ENCODE data around the gene SIRT5.

Gene SIRT5

DNA sequence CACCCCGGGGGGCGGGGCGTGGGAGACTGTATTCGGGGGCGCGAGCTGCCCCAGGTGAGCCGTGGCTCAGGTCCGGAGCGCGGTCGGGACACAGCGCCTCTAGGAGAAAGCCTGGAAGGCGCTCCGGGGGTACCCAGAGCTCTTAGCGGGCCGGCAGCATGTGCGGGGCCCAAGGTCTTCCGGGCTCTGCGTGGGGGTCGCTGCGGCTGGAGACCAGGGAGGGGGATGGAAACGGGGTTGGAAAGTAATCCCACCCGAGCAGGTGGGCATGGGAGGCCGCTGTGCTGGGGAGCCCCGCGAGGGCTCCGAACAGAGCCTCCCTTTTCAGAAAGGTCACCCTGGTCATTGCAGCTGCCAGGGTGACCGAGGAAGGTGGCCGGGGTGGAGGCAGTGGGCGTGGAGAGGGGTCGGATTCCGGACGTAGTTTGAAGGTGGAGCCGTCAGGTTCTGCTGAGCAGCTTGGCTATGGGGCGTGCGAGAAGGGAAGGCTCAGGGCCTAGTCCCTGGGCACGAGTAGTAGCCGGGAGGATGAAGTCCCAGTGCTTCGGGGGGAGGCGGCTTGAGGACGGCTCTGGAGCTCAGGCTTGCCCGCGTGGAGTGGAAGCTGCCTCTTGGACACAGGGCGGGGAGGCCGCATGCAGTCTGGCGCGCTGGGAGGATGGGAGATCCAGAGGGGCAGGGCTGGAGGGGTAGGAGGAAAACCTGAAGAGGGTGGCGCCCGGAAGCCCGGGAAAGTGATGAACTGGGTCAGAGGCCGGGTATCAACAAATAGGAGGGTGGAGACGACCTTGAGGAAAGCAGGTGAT is at the start of gene SIRT5:
TSS of gene SIRT5 (plus strand) at position 31 of the 806 bp plus-strand sequence. CDS start 9,510 bp downstream, outside the sequence.
- Mint-ChIP-seq H3K4me3 (peak within 1 kb of the TSS; percentile 86 to 98), H3K27me3 (no peaks in the 10 kb centered on the region), H3K4me1 (peaks cover 29% of the 10 kb centered on the region), H3K27ac (peak within 1 kb of the TSS; percentile 94 to 99), H3K9me3 (no peaks in the 10 kb centered on the region)
- DNase-seq (peak; percentile 84 to 86), ATAC-seq (peak; percentile 81)

DNA sequence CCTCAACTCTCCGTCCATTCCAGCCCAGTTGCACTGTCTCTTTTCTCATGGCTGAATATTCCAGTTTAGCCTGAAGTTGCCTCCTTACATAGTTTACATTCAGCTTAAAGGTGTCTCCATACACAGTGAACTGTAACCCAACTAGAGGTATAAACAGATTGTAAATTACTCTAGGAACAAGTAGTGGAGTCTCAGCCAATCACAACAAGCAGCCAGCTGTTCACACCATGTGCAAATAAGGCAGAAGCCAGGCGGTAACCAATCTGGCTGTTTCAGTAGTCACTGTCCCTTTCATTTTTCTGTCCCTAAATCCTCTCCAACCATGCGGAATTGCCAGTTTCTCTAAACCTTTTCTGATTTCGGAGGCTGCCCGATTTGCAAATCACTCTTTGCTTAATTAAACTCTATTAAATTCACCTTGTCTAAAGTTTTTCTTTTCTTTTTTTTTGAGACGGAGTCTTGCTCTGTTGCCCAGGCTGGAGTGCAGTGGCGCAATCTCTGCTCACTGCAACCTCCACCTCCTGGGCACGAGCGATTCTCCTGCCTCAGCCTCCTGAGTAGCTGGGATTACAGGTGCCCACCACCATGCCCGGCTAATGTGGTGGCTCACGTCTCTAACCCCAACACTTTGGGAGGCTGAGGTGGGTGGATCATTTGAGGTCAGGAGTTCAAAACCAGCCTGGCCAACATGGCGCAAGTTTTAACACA is 49.4 kb upstream of the SIRT5 start:
- Mint-ChIP-seq H3K4me3 (no peak overlapping the region), H3K9me3 (no peaks in the 10 kb centered on the region), H3K27me3 (no peaks in the 10 kb centered on the region), H3K27ac (no peak overlapping the region), H3K4me1 (peaks cover 17% of the 10 kb centered on the region)
- ATAC-seq, result no peak
- no peak for DNase-seq

DNA sequence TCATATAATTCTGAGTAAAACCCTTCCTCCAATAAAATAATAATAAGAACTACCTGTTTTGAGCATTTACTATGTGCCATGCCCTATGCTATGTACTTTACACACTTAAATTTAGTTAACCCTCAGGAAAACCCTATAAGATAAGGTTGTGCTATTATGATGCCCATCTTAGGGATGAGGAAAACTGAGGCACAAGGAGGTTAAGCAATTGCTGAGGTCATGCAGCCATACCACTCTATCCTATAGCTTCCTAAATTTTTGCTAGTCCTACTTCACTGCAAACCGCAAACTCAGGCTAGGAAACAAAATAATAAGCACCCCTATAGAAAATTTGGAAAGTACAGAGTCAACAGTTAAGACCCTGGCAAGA is 48.1 kb upstream of the SIRT5 start:
- peak overlapping the region in 1 of 2 donors; percentile 34 for H3K4me3 Mint-ChIP-seq
- H3K4me1 Mint-ChIP-seq, result peaks cover 17% of the 10 kb centered on the region

DNA sequence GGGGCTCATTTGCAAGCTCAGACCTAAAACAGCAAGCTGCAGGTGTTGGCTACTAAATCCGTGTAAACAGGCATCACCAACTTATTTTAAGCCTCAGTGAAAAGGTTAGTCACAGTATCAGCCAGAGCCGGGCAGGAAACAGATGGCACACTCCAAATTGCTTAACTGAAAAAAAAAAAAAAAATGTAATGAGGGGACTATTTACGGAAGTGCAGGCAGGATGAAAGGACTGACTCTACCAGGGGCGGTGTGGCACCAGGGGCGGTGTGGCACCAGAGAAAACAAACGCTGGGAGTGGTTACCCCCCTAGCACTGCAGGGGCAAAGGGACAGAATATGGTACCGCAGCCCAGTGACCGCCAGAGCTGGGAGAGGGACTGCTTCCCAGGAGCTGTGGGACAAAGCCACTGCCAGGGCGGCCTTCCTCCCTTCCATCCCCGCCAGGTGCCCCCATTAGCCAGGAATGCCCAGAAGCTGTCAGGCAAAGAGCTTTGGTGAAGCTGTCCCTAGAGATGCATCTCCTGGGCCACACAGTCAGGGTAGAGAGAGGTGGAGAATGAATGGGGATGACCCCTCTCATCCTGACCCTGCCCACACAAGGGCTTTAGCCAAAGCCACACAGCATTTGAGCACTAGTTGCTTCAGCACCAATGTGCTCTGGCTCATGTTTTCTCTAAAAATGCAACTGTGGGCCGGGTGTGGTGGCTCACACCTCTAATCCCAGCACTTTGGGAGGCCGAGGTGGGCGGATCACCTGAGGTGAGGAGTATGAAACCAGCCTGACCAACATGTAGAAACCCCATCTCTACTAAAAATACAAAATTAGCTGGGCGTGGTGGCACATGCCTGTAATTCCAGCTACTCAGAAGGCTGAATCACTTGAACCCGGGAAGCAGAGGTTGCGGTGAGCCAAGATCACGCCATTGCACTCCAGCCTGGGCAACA is 47.4 kb upstream of the SIRT5 start:
- H3K4me3 Mint-ChIP-seq, result peak overlapping the region in 1 of 2 donors; percentile 34

More for the DNA sequence above, 48.1 kb upstream of the SIRT5 start:
- ATAC-seq (no peak), DNase-seq (no peak)
- Mint-ChIP-seq H3K27ac (peak overlapping the region; percentile 79 to 86), H3K9me3 (no peaks in the 10 kb centered on the region), H3K27me3 (no peaks in the 10 kb centered on the region)

DNA sequence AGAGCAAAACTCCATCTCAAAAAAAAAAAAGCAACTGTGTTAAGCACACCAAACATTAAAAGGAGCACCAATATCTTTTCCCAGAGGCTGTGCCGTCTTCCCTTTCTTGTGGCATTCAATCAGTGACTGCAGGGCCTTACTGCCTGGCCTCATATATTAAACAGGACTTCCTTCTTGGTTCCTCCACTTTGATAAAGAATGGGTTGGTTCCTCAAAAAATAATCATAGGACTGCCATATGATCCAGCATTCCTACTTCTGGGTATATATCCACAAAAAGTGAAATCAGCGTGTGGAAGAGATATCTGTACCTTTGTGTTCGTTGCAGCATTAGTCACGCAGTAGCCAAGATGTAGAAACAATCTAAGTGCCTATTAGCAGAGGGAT is 46.7 kb upstream of the SIRT5 start:
- ATAC-seq (no peak), DNase-seq (no peak)
- Mint-ChIP-seq H3K27me3 (no peaks in the 10 kb centered on the region), H3K27ac (peak overlapping the region; percentile 10 to 44), H3K4me1 (peaks cover 17% of the 10 kb centered on the region), H3K9me3 (no peaks in the 10 kb centered on the region), H3K4me3 (no peak overlapping the region)

More for the DNA sequence above, 47.4 kb upstream of the SIRT5 start:
- Mint-ChIP-seq H3K27me3 (no peaks in the 10 kb centered on the region), H3K9me3 (no peaks in the 10 kb centered on the region), H3K27ac (peak overlapping the region; percentile 79 to 86), H3K4me1 (peaks cover 17% of the 10 kb centered on the region)
- DNase-seq (peak in 1 of 2 donors; percentile 41), ATAC-seq (peak; percentile 96)

DNA sequence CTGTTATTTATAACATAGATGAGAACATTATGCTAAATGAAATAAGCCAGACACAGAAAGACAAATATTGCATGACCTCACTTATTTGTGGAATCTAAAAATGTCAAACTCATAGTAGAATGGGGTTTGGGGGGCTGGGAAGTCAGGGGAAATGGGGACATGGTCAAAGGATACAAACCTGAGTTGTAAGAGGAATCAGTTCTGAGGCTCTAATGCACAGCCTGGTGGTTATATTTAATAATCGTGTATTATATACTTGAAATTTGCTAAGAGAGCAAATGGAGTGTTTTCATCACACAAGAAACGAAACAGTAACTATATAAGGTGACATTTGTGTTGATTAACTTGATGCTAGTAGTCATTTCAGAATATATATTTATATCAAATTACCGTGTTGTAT is 46.2 kb upstream of the SIRT5 start:
- H3K27ac Mint-ChIP-seq, result no peak overlapping the region
- H3K9me3 Mint-ChIP-seq, result no peaks in the 10 kb centered on the region
- no peak overlapping the region for H3K4me3 Mint-ChIP-seq
- H3K27me3 Mint-ChIP-seq, result no peaks in the 10 kb centered on the region
- DNase-seq (no peak), ATAC-seq (no peak)
- peaks cover 17% of the 10 kb centered on the region for H3K4me1 Mint-ChIP-seq

DNA sequence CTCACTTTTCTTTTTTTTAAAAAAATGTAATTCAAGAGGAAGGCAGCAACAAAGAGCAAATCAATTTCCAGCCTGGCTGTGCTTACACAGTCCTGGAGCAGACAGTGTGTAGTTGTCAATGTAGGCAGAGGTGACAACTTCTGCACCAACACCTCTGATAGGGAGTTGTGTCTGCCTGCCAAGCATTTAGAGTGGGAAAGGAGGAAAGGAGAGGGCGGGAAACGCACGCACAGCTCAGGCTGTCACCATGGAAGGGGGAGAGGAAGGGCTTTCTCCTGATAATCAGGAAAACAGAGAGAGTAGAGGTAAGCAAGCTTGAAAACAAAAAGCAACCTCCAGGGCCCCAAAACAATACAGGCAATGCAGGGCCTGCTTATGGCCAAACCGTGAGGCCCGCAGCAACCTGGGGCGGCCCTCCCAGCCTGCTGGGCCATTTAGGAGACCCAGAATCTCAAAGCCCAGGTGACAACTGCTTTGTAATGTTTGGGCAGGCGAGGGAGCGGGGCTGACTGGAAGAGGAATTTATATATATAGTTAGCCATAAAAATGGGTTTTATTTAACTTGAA is 45.5 kb upstream of the SIRT5 start:
- no peak for DNase-seq
- ATAC-seq, result no peak
- Mint-ChIP-seq H3K27ac (no peak overlapping the region), H3K4me1 (peaks cover 17% of the 10 kb centered on the region), H3K27me3 (no peaks in the 10 kb centered on the region), H3K4me3 (no peak overlapping the region), H3K9me3 (no peaks in the 10 kb centered on the region)

DNA sequence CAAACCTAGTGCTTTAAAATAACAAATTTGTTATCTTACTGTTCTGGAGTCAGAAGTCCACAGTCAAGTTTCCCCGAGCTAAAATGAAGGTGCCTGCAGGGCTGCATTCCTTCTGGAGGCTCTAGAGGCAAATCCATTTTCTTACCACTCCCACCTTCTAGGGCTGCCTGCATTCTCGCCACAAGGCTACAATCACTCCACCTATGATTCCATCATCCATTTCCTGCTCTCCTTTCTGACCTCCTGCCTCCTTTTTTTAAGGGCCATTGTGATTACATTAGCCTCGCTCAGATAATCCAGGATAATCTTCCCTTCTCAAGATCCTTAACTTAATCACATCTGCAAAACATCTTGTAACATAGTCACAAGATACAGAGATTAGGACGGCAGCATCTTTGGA is 42.4 kb upstream of the SIRT5 start:
- DNase-seq (no peak), ATAC-seq (no peak)
- Mint-ChIP-seq H3K9me3 (no peaks in the 10 kb centered on the region), H3K27ac (no peak overlapping the region), H3K27me3 (no peaks in the 10 kb centered on the region), H3K4me1 (peaks cover 4% of the 10 kb centered on the region), H3K4me3 (no peak overlapping the region)

DNA sequence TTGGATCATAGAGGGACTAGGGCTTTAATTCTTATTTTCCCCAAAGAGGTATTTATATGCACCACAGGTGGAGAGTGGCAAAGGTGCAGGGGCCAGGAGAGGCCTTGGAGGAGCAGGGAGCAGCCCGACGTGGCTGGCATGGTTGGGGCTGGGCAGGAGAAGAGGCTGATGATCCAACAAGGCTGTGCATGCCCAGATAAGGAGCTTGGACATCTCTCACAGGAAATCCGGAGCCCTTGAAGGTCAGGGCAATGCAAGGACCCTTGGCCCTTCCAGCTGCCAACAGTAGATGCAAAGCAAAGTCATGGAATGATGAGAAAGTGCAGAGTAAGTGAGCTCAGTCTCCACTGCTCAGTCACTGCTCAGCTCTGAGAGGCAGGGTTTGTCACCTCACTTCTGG is 39.9 kb upstream of the SIRT5 start:
- ATAC-seq (no peak), DNase-seq (no peak)
- Mint-ChIP-seq H3K27me3 (no peaks in the 10 kb centered on the region), H3K4me3 (no peak overlapping the region), H3K27ac (no peak overlapping the region), H3K9me3 (no peaks in the 10 kb centered on the region), H3K4me1 (no peaks in the 10 kb centered on the region)

DNA sequence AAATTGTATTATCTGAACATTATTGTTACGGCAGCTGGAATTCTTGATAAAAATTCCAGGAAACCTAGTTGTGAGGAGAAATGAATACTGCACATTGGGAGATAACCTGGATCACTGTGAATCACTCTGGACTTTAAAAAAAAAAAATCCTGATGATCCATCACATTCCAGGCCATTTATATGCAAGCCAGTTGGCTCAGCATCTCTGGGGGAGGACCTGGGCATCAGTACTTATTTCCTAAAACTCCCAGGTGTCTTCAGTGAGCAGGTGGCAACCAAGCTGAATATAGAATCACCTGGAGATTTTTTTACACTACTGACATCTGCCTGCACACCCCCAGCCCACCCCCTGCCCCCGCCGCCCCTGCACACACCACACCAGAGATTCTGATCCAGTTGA is 39.1 kb upstream of the SIRT5 start:
- no peak for ATAC-seq
- no peaks in the 10 kb centered on the region for H3K9me3 Mint-ChIP-seq
- no peaks in the 10 kb centered on the region for H3K27me3 Mint-ChIP-seq
- H3K27ac Mint-ChIP-seq, result no peak overlapping the region
- H3K4me1 Mint-ChIP-seq, result no peaks in the 10 kb centered on the region
- H3K4me3 Mint-ChIP-seq, result no peak overlapping the region
- no peak for DNase-seq

DNA sequence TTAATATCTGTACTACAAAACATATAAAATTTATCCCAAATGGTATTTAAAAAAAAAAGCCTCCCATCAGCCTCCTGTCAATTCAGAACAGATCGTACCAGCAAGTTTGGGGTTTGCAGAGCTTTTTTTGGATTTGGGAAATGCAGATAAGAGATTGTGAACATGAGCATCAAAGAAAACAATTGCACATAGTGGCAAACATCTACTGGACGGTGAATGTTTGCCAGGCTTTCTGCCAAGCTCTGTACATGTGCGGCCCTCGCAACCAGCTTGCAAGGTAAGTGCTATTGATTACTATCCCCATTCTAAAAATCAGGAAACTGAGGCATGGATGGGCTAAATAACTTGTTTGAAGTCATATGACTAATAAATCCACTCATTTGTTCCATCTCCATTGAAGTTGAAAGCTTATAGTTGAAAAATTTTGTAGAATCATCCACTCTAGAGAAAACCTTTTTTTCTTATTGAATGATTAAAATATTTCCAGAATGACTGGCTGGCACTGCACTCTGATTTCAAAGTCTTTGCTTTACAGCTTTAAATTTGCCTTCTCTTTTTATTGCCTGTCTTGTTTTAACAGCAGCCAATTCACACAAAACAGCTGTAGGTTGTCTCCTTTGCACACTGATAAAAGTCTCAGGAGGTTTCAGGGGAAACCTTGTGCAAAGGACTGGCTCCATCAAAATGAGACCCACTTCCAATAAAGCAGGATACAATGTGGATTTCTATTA is 37.4 kb upstream of the SIRT5 start:
- ATAC-seq, result no peak
- Mint-ChIP-seq H3K27me3 (no peaks in the 10 kb centered on the region), H3K27ac (no peak overlapping the region), H3K4me1 (no peaks in the 10 kb centered on the region), H3K9me3 (no peaks in the 10 kb centered on the region), H3K4me3 (no peak overlapping the region)
- DNase-seq, result no peak

DNA sequence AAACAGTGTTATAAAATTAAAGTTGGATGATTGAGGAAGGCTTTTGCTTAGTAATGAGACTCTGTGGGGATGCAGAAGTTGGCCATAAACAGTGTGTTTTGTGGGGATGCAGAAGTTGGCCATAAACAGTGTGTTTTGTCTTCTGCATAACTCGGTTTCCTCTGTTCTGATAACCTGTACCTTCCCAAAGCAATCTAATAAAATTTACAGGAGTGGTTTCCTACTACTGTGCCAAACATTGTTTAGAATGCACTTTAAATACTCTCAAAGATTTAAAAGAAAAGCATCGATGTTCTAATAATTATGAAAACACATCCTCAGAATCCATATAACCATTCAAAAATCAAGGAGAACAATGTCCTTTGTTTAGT is 36.9 kb upstream of the SIRT5 start:
- DNase-seq (no peak), ATAC-seq (no peak)
- Mint-ChIP-seq H3K4me3 (no peak overlapping the region), H3K27ac (no peak overlapping the region), H3K4me1 (no peaks in the 10 kb centered on the region), H3K27me3 (no peaks in the 10 kb centered on the region), H3K9me3 (no peaks in the 10 kb centered on the region)

DNA sequence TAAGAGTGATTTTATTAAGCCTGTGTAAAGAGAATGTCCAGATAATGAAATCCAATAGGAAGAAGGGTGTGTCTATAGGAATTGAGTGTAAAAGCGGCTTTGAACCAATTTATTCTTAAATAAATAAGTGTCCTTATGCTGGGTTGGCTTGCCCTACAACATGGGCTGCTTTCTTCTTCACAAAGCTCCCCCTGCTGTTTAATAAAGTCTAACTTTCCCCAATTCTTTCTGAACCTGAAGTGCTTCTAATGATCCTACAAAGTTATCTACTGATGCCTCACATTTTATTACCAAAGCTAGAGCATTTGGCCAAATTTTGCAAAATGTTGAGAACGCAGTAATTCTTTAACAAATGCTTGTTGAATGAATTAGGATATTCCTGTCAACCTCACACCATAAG is 36.3 kb upstream of the SIRT5 start:
- DNase-seq, result no peak
- Mint-ChIP-seq H3K27me3 (no peaks in the 10 kb centered on the region), H3K4me3 (no peak overlapping the region), H3K4me1 (no peaks in the 10 kb centered on the region), H3K27ac (no peak overlapping the region), H3K9me3 (no peaks in the 10 kb centered on the region)
- no peak for ATAC-seq

DNA sequence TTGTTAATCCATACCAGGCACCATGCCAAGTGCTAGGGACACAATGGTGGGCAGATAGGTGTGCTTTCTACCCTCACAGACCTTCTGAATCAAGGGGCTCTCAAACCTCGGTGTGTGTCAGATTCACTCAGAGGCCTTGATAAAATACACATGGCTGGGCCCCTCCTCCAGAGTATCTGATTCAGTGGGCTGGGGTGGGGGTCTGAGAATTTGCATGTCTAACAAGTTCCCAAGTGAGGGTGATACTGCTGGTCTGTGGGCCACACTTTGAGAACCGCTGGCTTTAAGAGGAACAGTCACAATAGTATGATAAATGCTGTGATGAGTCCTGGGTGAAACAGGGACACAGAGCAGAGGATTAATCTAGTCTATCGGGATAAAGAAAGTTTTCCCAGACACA is 35.8 kb upstream of the SIRT5 start:
- ATAC-seq, result no peak
- no peak for DNase-seq
- no peak overlapping the region for H3K4me3 Mint-ChIP-seq

DNA sequence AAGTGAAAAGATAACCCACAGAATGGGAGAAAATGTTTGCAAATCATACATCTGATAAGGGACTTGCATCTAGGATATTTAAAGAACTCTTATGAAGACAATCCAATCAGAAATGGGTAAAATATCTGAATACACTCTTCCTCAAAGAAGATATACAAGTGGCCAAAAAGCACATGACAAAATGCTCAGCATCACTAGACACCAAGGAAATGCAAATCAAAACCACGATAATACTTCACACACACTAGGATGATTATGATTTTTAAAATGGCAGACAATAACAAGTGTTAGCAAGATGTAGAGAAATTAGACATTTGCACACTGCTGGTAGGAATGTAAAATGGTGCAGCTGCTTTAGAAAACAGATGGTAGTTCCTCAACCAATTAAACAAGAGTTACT is 34.8 kb upstream of the SIRT5 start:
- DNase-seq (no peak), ATAC-seq (no peak)
- Mint-ChIP-seq H3K4me3 (no peak overlapping the region), H3K4me1 (no peaks in the 10 kb centered on the region), H3K9me3 (no peaks in the 10 kb centered on the region), H3K27me3 (no peaks in the 10 kb centered on the region), H3K27ac (no peak overlapping the region)

More for the DNA sequence above, 35.8 kb upstream of the SIRT5 start:
- Mint-ChIP-seq H3K27me3 (no peaks in the 10 kb centered on the region), H3K9me3 (no peaks in the 10 kb centered on the region), H3K27ac (no peak overlapping the region), H3K4me1 (no peaks in the 10 kb centered on the region)

Data from stimulated activated naive CD8-positive, alpha-beta T cell treated with anti-CD3 and anti-CD28 coated beads, Interleukin-15, amount 100 ng/mL, for 72 hours (primary cell).